Lower leg skin (tissue), 3 donors: ENCODE measurements around the gene SLC6A17.

Experiments used
- POLR2A ChIP-seq, 2 donors: fragments of 450-650 bp; IDR thresholded peaks; one replicate each; pipeline ENCODE4 v1.6.1; 2016 to 2017; ENCODE audit warnings: antibody characterized with exemption in 2 of 2, mild to moderate bottlenecking in 1 of 2, moderate library complexity in 1 of 2
- TF ChIP-seq, protein P1 (sequence below), 3 donors: fragments of 450-650 bp; IDR thresholded peaks; one replicate each; pipeline ENCODE4 v1.5.1; 2016; ENCODE audit warnings: antibody characterized with exemption in 3 of 3, mild to moderate bottlenecking in 3 of 3, moderate library complexity in 2 of 3

DNA sequence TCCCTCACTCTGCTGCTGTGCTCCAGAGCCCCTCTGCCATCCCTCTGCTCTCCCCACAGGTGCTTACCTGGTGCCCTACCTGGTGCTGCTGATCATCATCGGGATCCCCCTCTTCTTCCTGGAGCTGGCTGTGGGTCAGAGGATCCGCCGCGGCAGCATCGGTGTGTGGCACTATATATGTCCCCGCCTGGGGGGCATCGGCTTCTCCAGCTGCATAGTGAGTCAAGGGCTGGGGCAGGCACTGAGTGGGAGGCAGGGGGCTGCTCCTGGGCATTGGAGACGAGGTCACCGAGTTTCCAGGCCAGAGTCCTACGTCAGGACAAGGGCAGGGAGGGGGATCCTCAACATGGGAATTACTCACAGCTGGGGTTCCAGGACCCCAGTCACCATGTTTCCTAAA, 21.7 kb downstream of the SLC6A17 start:
- TF ChIP-seq, protein P1, sequence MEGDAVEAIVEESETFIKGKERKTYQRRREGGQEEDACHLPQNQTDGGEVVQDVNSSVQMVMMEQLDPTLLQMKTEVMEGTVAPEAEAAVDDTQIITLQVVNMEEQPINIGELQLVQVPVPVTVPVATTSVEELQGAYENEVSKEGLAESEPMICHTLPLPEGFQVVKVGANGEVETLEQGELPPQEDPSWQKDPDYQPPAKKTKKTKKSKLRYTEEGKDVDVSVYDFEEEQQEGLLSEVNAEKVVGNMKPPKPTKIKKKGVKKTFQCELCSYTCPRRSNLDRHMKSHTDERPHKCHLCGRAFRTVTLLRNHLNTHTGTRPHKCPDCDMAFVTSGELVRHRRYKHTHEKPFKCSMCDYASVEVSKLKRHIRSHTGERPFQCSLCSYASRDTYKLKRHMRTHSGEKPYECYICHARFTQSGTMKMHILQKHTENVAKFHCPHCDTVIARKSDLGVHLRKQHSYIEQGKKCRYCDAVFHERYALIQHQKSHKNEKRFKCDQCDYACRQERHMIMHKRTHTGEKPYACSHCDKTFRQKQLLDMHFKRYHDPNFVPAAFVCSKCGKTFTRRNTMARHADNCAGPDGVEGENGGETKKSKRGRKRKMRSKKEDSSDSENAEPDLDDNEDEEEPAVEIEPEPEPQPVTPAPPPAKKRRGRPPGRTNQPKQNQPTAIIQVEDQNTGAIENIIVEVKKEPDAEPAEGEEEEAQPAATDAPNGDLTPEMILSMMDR (IDR thresholded peaks at IDR 0.05) = no peak
- TF ChIP-seq POLR2A (IDR thresholded peaks at IDR 0.05) = no peak
